Lower leg skin (tissue), 4 donors: ENCODE data around the gene RTP2. TPM values are rescaled to one million over a fixed set of nuclear protein-coding genes. Genes with fewer than 3 reads are reported as not detected.

ENCODE experiments used
- DNase-seq, 2 donors: peaks; one replicate each; pipeline ENCODE4 v3.0.0-alpha.2; 2019; ENCODE audit warnings: low spot score in 2 of 2
- H3K4me3 ChIP-seq: fragments of 200-600 bp; sonication (generic); 2 replicates; pipeline ENCODE4 v1.5.1; 2017; ENCODE audit warnings: mild to moderate bottlenecking, low read depth; ENCODE audit not compliant: poor library complexity, severe bottlenecking
- POLR2A ChIP-seq, 2 donors: fragments of 450-650 bp; IDR thresholded peaks; one replicate each; pipeline ENCODE4 v1.6.1; 2016 to 2017; ENCODE audit warnings: antibody characterized with exemption in 2 of 2, mild to moderate bottlenecking in 1 of 2, moderate library complexity in 1 of 2
- WGBS, 2 donors: methylation state at CpG; one replicate each; pipeline ENCODE4 v1.1.5; 2018; 5-methylcytosine and 5-hydroxymethylcytosine counted together
- intact Hi-C: fragments of 100-400 bp; cut with DNase I; formaldehyde crosslinking; loops from one replicate; pipeline ENCODE4 v1.15.0; 2023; ENCODE audit warnings: low total_unique reads
- total RNA-seq, 4 donors: library from RNA; depleted of rRNA; stranded (reverse); fragments of >200 nt; gene quantifications; one replicate each; pipeline ENCODE4 v1.1.0, GENCODE V29; 2016
- TF ChIP-seq, protein P1 (sequence below), 3 donors: fragments of 450-650 bp; IDR thresholded peaks; one replicate each; pipeline ENCODE4 v1.5.1; 2016; ENCODE audit warnings: antibody characterized with exemption in 3 of 3, mild to moderate bottlenecking in 3 of 3, moderate library complexity in 2 of 3

RTP2 gene
- total RNA-seq, 4 donors from 2014 or later = not detected

DNA sequence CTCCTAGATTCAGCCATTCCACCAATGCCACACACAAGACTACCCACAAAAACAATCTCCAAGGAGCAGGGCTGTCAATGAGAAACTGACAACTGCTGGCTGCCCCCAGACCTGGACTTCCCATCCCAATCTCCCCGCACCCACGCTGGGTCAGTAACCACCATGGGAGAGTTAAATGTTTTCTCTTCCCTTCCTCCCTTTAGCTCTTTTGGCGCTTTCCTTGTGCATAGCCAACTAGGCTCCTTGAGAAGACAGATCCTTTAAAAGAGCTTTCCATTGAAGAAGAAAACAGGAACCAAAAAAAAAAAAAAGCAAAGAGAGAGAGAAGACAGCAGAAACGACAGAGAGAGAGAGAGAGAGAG, 34.6 kb upstream of the RTP2 start:
- no peak overlapping the region for H3K4me3 ChIP-seq
- DNase-seq = no peak
- intact Hi-C loops = loop anchor here (5.0 kb wide), 2 partner anchors 1215 to 1410 kb away; no protein-coding TSS in a partner anchor
- WGBS, 2 donors = 39 to 41% methylated on average over 4 of the region's 4 CpGs
- TF ChIP-seq, protein P1, sequence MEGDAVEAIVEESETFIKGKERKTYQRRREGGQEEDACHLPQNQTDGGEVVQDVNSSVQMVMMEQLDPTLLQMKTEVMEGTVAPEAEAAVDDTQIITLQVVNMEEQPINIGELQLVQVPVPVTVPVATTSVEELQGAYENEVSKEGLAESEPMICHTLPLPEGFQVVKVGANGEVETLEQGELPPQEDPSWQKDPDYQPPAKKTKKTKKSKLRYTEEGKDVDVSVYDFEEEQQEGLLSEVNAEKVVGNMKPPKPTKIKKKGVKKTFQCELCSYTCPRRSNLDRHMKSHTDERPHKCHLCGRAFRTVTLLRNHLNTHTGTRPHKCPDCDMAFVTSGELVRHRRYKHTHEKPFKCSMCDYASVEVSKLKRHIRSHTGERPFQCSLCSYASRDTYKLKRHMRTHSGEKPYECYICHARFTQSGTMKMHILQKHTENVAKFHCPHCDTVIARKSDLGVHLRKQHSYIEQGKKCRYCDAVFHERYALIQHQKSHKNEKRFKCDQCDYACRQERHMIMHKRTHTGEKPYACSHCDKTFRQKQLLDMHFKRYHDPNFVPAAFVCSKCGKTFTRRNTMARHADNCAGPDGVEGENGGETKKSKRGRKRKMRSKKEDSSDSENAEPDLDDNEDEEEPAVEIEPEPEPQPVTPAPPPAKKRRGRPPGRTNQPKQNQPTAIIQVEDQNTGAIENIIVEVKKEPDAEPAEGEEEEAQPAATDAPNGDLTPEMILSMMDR (IDR thresholded peaks at IDR 0.05) = no peak
- no peak for TF ChIP-seq POLR2A (IDR thresholded peaks at IDR 0.05)

DNA sequence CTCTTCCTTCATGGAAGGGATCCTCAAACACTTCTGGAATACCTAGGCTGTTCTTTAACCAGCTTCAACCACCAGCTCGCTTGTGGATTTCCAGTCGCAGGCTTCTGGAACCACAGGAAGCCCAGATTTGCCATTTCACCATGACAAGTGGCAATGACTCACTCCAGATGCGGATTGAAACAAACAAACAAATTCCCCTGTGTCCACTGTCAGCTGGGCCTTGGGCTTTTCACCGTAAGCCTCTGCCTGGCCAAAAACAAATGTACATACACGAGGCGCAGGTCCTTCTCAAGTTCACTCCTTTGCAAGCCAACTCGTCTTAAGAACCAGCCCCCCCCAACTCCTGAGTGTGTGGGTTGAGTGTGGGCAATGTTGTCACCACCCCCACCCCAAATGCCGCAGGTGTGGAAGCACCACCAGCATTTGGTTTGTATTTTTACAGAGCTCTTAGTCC, 34.1 kb upstream of the RTP2 start:
- intact Hi-C loops = loop anchor here (5.0 kb wide), 2 partner anchors 1216 to 1411 kb away; no protein-coding TSS in a partner anchor
- 56 to 64% methylated on average over 8 of the region's 8 CpGs for WGBS, 2 donors
- TF ChIP-seq POLR2A (IDR thresholded peaks at IDR 0.05) = no peak
- TF ChIP-seq, protein P1 (IDR thresholded peaks at IDR 0.05) = no peak
- H3K4me3 ChIP-seq = no peak overlapping the region
- peak in 1 of 2 donors; percentile 87 for DNase-seq

DNA sequence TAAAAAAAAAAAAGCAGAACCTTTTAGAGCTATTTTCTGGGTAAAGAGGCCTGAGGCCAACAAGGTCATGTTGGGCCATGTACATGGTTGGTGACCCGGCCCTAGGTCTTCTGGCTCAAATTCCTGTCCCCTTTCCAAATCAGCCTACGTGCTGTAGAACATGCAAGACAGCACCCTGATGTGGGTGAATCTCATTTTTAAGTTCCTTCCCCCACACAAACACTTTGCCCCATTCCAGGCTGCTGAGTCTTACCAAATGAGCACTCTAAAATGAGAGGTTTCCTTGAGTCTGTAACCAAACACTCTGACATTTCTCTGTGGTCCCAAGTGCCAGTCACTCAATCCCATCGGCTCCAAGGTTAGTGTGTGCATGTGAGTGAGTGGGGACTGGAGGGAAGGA, 33.5 kb upstream of the RTP2 start:
- DNase-seq = no peak
- intact Hi-C loops = loop anchor here (5.0 kb wide), 2 partner anchors 1216 to 1411 kb away; no protein-coding TSS in a partner anchor
- 19 to 23% methylated on average over 3 of the region's 3 CpGs for WGBS, 2 donors
- H3K4me3 ChIP-seq = no peak overlapping the region
- no peak for TF ChIP-seq POLR2A (IDR thresholded peaks at IDR 0.05)
- TF ChIP-seq, protein P1 (IDR thresholded peaks at IDR 0.05) = no peak

DNA sequence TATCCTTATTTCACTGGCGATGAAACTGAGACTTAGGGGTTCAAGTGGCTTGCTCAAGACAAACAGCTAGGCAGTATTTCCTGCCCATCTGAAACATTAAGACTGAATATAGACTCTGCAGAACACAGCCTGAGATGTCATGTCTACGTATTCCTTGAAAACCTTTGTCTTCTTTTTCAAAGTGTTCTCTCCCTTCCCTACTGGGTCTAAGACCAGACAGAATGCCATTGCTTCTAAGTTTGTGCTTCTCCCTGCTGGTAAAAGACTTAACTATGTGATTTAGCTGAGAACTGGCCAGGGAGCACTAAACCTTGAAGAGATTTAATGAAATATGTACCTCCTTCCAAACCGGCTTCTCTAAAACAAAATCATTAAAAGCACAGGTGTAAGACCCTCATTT, 33.0 kb upstream of the RTP2 start:
- H3K4me3 ChIP-seq = no peak overlapping the region
- no peak for DNase-seq
- 77 to 78% methylated on average over 3 of the region's 3 CpGs for WGBS, 2 donors
- TF ChIP-seq, protein P1 (IDR thresholded peaks at IDR 0.05) = no peak
- TF ChIP-seq POLR2A (IDR thresholded peaks at IDR 0.05) = no peak
- intact Hi-C loops = loop anchor here (5.0 kb wide), 2 partner anchors 1217 to 1412 kb away; no protein-coding TSS in a partner anchor

DNA sequence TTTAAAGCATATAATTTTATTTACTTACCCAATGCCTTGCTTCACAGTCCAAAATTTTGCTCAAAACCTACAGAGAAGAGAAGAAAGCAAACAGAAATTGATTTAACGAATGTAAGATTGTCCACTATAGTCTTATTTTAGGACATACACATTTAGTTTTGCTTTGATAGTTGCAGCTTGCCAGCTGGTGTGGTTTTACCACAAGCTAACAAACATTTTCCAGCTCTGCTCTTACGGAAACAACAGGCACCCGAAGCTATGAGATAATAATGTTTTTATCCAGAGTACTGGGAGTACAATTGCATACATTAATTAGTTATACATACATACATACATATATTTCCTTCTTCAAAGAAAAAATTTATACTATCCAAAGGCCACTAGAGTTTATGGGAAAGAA, 32.5 kb upstream of the RTP2 start:
- 57 to 72% methylated on average over 3 of the region's 3 CpGs for WGBS, 2 donors
- TF ChIP-seq POLR2A (IDR thresholded peaks at IDR 0.05) = no peak
- TF ChIP-seq, protein P1 (IDR thresholded peaks at IDR 0.05) = no peak
- H3K4me3 ChIP-seq = no peak overlapping the region
- intact Hi-C loops = loop anchor here (5.0 kb wide), 2 partner anchors 1217 to 1412 kb away; no protein-coding TSS in a partner anchor
- no peak for DNase-seq

DNA sequence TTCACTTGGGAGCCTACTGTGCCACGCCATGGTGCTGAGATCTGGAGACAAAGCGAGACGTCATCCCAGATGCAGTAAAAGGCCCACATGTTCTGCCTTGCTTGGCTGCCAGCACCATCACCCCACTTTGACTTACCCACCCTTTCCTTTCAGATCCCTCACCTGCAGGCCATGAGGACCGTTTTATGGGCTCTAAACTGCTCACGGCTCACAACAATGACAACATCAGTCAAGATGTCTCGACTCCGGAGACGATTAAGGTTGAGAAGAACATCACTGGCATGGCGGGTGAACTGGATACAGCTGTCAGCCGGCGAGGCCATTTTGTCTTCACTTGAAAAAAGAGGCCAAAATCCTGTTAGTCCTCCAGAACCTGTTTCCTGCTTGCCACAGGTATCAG, 31.0 kb upstream of the RTP2 start:
- no peak overlapping the region for H3K4me3 ChIP-seq
- no peak for DNase-seq
- TF ChIP-seq, protein P1 (IDR thresholded peaks at IDR 0.05) = no peak
- TF ChIP-seq POLR2A (IDR thresholded peaks at IDR 0.05) = no peak
- 90 to 91% methylated on average over 11 of the region's 11 CpGs for WGBS, 2 donors
- intact Hi-C loops = no loop called here
